HK-2 (cell line): Measurements from ENCODE around the gene CARD11.

Experiments used
- DNase-seq: peaks from one replicate; pipeline ENCODE4 v3.0.0-alpha.2; 2018; ENCODE audit not compliant: unreplicated experiment

The CARD11 gene

DNA sequence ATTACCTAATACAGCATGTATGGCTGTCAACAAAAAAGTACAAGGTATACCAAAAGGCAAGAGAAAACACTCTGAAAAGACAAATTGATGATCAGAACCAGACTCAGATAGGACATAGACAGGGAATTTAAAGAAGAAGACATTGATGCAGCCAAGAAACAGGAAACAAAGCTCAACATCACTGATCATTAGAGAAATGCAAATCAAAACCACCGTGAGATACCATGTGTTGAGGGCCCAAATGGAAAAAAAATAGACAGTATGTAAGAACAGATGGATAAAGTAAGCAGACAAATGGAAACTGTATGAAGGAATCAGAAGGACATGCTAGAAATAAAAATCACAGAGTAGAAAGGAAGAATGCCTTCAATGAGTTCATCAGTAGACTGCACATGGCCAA is 23.3 kb downstream of the CARD11 start:
- DNase-seq = no peak

DNA sequence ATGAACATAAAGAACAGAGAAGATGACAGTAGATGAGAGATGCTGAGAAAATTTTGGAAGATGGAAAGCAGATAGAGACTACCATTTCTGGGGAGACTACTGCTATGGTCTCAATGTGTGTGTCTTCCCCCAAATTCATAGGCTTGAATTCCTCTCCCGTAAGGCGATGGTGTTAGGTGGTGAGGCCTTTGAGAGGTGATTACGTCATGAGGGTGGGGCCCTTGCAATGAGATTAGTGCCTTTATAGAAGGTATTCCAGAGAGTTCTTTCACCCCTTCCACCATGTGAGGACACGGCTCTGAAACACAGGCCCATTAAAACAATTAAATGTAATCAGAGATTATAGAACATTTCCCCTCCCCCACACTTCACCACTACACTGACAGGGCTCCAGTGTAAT is 23.9 kb downstream of the CARD11 start:
- no peak for DNase-seq

DNA sequence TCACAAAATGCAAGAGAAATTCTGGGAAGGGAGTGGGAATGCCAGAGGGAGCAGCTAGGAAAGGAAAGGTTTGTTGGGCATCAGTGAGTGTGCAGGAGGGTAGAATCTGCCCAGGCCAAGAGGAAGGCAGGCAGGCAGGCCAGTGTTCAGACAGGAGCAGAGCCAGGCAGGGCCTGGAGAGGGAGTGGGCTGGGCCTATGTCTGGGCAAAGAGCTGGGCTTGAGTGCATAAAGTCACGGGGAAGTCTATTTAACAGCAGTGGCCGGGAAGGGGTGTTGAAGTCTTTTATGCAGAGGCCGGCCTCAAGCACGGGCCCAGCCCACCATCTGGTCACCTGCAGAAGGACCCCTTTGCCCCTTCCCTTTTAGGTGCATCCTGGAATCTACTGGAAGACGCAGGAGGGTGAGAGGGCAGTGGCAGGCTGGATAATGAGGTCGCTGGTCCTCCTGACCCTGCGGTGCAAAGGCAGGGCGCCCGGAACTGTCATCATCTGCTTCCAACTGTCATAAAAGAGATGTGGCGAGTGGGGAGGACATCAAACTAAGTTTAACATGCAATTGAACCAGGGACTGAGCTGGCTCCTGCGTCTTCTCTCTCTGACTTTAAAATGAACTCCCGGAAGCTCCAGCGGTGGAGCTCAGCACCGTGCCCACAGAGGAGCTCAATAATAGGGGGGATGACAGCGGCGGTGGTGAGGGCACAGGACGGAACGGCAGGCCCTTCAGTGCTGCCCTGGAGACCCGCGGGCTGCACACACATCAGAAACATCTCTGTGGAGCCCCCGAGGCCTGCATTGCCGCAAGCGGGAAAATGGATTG is 29.5 kb downstream of the CARD11 start:
- no peak for DNase-seq

DNA sequence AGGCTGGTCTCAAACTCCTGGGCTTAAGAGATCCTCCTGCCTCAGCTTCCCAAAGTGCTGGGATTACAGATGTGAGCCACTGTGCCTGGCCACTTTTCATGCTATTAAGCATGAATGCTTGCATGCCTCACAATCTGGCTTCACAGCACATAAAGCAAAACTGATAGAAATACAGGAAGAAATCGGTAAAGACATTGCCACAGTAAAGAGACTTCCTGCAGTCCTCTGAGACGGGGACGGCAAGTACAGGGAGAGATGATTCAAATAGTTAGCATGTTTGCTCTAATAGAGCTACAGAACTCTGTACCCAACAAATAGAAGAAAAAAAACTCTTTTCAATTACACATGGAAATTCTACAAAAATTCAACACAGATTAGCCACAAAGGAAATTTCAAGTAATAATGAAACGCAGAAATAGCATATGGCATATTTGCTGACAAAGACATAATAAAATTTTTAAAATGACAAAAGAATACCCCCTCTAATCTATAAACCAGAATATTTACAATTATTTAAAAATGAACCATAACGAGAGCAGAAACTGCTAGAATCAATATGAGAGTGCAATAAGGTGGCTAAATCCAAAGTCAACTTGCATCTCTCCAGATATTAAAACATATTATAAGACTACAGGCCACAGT is 32.3 kb downstream of the CARD11 start:
- no peak for DNase-seq

DNA sequence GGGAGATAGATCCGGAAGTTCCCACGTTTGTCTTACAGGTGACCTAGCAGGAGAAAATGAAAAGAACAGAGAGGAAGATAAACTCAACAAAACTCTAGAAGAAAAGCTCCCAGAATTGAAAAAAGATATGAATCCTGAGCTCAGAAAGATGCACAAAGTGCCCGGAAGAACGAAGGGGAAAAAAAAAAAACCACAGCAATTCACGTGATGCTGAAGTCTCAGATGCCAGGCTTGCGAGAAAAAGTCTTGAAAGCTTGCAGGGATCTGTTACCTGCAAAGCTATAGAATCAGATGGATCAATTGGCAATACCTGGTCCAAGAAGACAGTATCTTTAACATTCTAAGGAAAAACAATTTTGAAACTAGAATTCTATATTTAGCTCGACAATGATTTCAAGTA is 33.5 kb downstream of the CARD11 start:
- DNase-seq = no peak

DNA sequence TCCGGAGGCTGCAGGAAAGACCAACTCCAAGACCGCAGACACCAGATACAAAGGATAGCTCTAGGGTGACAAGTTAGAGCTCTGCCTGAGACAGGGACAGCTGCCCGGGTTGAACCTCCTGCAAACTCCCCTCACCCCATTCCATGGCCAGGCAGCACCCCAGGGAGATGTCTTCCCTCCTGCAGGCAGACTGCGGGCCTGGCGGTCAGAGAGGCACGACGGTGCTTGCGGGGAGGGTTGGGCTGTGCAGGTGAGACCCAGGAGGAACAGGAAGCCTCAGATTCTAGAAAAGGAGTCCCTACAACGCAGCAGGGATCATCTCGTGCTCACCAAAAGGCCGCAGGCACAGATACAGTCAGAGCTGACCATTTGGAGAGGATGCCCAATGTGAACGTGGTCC is 34.6 kb downstream of the CARD11 start:
- no peak for DNase-seq

DNA sequence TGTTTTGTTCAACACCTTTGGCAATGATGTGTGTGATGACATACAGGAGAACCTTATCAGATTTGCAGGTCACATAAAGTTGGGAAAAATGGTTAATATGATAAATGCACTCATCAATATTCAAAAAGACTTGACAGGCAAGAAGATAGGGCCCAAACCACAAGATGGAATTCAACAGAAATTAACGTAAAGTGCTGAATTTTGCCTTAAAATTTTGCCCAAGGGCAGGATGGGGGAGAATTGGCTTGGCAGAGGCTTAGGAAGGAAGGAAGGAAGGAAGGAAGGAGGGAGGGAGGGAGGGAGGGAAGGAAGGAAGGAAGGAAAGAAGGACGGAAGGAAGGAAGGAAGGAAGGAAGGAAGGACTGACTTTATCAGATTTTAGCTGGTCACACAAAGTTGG is 35.3 kb downstream of the CARD11 start:
- no peak for DNase-seq

DNA sequence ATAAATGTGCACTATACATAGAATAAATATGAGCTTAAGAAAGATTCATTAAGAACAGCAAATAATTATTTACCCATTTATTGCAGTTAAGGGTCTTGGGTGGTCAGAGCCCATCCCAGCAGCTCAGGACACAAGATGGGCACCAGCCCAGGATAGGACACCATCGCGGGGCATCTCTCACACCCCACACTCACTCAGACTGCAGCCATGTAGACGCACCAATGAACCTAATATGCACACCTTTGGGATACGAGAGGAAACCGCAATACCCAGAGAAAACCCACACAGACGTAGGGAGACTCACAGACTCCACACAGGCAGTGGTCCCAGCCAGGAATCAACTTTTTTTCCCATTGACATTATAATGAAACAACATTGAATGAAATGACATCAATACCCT is 36.0 kb downstream of the CARD11 start:
- no peak for DNase-seq

DNA sequence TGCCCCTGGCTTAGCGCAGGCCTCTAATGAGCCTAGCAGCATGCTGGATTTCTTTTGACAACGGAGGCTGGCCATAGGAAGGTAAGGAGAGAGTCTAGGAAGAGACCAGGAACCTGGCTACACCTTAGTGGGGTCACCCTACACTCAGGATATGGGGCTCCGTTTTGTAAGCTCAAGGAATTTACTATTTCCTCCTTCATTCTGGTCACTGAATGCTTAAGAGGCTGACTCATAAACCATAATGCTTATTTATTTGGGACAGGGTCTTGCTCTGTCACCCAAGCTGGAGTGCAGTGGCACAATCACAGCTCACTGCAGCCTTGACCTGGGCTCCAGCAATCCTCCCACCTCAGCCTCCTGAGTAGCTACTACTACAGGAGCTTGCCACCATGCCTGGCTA is 38.4 kb downstream of the CARD11 start:
- DNase-seq = no peak

DNA sequence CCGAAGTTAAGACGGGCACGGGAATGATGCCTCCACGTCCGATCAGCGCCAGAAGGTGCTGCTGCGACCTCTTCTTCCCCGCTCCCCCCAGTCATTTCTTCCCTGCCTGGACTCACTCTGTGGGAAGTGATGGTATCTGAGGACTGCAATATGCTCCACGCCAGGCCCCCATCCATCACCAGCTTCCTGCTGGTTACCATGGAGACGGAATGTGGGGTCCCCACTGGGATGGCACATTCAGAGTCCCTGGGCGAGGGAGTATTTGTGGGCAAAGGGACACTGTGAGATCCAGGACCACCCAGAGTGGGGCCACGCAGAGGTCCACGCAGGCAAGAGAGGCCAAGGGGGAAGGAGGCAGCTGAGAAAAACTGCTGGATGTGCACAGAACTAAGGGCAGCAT is 39.7 kb downstream of the CARD11 start:
- DNase-seq = no peak

DNA sequence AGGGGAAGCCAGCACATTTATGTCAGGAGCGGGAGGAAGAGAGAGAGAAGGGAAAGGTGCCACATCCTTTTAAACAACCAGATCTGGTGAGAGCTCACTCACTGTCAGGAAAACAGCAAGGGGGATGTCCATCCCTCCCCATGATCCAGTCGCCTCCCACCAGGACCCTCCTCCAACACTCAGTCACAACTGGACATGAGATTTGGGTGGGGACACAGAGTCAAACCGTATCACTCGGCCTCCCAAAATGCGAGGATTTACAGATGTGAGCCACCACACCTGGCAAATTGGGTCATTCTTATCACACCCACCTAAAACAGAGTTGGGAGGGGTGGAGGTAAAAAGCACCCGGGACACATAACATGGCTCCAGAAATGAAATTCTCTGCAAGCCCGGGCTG is 41.0 kb downstream of the CARD11 start:
- DNase-seq = no peak

DNA sequence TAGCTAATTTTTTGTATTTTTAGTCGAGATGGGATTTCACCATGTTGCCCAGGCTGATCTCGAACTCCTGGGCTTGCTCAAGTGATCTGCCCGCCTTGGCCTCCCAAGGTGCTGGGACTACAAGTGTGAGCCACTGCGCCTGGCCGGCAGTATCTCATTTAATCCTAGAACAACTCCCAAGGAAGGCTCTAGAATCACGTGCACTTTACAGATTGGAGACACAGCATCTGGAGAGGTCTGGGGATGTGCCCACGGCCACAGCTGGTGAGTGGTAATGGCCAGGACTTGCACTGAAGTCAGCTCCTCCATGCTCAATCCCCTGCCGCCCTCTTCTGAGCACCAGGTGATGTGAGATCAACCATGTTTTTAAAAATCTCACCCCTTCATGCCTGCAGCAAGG is 43.1 kb downstream of the CARD11 start:
- DNase-seq = no peak

DNA sequence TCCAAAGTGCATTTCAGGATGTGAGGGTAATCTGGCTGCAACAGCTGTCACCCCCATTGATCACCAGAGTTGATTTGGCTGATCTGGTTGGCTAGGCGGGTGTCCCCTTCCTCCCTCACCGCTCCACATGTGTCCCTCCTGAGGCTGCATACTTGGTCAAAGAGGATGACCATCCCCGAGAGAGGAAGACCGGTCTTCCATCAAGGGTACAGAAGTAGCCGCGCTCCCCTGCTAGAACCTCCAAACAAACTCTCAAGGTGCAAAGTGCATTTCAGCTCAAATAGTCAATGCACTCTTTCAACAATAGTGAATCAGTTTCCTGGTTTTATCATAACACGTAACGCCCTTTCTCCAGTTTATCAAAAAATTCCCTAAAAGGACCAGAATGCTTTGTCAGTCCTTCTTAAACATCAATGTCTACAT is 44.6 kb downstream of the CARD11 start:
- DNase-seq = no peak

DNA sequence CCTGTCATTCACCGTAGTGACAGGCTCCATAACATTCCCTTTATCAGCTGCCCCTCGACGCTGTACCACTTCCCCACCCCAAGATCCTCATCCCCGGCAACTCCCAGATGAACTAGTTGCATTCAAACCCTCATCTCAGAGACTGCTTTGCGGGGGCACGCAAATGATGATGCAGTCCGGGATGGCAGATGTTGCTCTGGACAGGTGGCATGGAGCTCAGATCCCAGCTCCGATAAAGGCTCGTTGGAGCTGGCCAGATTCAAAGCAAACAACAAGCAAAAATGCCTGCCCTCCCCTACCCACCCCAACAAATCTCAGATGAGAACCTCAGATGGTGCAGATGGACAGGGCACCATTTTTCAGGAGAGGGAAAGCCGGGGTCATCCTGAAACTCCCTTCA is 46.7 kb downstream of the CARD11 start:
- no peak for DNase-seq

DNA sequence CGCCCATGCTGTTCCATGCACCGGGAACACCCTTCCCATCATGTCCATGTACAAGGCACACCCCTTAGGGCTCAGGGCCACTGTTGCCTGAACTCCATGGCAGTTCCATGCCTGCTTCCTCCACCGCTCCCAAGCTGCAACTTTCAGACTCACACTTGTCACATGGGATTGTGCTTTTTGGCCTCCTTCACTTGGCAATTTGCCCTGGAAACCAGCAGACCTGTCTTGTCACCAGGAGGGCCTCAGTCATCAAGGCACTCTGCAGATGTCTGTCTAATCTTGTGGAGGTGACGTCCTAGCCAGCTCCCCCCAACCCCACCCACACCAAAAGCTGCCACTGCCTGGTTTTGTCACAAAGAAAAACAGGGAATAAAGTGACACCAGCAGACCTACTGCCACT is 47.5 kb downstream of the CARD11 start:
- no peak for DNase-seq

DNA sequence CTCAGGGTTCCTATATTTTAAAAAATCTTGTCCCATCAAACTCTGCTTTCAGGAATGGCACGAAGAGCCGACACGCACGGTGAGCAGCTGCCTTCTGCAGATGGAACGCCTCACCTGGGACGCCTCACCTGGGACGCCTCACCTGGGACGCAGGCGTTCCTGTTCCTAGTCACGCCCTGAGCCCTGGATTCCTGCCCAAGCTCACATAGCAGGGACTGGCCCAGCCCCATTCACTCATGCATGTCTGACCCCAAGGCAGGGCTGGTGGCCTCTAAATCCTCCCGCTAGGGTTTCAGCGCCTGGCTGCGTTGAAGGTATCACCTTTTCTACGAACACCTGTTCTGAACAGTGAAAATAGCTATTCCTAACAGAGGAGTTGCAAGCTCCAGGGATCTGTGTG is 49.8 kb downstream of the CARD11 start:
- DNase-seq = no peak

DNA sequence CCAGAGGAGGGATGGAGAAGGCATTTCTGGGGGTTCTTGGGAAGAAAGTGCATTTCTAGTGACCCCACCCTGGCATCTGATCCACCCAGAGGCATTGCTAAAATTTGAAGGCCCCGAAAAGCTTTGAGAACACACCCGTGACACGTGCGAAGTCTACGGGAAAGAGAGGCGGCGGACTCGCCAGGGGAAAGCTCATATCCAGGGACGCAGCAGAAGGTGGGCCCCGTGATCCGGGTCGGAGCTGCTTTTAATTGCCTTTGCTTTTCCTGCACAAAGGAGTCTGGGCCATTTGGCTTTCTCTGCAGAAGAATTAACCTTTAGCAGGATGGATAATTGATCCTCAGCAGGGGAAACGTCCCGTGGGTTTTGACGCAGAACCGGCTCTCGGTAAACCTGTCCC is 50.3 kb downstream of the CARD11 start:
- DNase-seq = no peak

DNA sequence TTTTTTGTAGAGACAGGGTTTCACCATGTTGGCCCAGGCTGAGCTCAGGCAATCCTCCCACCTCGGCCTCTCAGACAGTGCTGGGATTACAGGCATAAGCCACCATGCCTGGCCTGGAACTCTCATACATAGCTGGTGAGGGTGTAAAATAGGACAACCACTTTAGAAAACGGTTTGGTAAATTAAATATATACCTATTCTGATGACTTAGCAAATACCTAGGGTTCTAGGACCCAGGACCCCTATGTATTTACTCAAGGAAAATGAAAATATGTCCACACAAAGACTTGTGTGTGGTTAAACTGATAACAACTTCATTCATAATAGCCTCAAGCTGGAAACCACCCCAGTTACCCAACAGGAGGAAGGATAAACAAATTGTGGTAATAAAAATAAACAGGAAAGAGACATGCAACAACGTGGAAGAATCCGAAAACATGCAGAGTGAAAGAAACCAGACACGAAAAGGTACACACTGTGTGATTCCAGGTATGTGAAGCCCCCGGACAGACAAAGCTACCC is 52.7 kb downstream of the CARD11 start:
- no peak for DNase-seq

DNA sequence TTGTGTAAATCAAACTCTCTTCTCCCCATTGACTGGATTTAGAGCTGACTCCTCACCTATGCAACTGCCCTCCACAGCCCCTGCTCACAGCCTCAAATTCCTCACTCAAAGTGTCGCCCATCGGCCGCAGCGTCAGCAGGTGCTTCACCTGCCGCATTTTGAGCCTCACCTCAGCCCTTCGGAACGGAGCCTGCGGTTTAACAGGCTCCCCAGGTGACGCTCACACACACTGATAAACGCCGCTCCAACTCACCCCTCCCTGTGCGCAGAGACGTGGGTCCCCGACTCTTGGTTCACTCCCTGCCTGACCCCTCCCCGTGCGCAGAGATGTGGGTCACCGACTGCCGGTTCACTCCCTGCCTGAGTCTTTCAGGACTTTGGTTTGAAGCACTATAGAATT is 57.1 kb downstream of the CARD11 start:
- no peak for DNase-seq

DNA sequence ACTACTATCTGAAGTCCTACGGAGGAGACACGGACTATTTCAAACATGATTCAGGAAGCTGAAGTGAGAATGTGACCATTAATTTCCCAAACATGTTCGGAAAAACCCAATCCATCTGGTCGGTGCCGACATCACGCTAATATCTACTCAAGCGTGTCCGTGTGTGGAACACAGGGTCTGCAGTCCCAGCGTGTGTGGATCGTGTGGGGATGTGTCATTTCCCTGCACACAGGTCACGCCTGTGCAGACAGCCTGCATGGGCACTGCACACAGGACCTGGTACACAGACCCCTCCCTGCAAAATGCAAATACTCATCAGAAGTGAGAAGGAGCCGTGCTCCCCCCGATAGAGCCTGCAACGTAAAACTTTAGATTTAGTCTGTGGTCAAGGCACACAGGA is 57.8 kb downstream of the CARD11 start:
- DNase-seq = no peak

DNA sequence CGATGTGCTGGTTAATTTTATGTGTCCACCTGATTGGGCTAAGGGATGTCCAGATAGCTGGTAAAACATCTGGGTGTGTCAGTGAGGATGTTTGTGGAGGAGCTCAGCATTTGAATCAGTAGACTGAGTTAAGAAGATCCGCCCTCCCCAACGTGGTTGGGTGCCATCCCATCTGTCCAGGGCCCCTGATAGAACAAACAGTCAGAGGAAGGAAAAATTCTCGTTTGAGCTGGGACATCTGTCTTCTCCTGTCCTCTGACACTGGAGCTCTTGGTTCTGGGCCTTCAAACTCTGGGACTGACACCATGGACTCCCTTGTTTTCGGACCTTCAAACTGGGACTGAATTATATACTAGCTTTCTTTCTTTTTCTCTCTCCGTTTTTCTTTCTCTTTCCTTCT is 59.6 kb downstream of the CARD11 start:
- no peak for DNase-seq

DNA sequence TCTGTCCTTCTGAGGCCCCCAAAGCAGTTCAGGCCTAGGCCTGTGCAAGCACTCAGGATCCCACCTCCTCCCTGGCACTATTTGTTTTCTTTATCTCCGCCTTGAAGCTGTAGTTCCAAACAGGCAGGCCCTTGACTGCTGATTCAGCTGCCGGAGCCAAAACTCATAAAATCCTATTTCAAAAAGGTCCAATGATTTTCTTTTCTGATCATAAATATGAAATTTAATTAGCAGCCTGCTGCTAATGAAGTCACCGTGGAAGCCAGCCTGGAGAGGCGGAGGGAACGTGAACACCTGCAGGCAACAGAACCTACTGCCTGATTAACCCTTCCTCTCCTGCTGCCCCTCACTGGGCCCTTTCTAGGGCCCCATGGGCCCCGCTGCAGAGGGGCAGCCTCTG is 60.1 kb downstream of the CARD11 start:
- no peak for DNase-seq

DNA sequence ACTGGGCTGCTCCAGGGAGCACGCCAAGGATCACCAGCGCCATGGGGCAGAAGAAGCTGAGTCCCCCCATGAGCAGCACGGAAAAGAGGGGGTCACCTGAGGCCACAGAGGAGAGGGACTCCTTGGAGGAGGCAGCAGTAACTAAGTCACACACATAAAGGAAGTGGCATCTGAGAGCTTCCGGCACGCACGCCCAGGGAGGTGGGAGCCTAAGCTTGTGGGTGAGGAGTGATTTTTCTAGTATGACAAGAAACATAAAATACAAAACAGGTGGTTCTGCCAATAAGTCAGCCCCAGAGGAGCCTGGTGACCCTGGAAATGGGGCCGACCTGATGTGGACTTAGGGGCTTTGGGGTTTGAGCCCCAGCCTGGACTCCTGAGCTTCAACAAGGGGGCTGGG is 60.8 kb downstream of the CARD11 start:
- no peak for DNase-seq

DNA sequence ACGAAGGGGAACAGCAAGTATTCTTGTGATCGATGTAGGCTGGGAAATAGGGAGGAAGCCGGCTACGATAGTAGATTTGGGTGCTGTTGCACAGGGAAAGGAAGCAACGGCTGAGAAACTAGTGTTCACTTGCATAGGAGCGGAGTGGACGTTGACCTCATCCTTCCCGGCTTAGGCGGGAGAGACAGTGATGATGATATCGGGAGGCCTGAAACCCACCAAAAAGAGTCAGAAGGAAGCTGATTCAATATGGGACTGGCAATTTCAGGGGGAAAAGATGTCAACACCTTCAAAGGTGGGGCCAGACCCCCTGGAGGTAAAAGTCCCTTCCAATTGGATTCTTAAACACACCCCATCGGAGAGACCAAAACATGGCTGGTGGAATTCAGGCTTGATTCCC is 61.3 kb downstream of the CARD11 start:
- DNase-seq = no peak
